T-helper 1 cell treated with Interleukin-12 subunit alpha and Interleukin-12 subunit beta and Interleukin-4 antibody, amounts not matched to agents 30 μg/mL and 1 μg/mL, for 36 hours (primary cell): ENCODE results near the gene ECM1.

Experiments
- H3K27ac Mint-ChIP-seq: one replicate; pipeline ENCODE4 v1.8.0; 2021; ENCODE audit warnings: mild to moderate bottlenecking, mixed read lengths
- H3K27me3 Mint-ChIP-seq: one replicate; pipeline ENCODE4 v1.8.0; 2021; ENCODE audit warnings: low read depth, mixed read lengths
- H3K36me3 Mint-ChIP-seq: one replicate; pipeline ENCODE4 v1.8.0; 2021; ENCODE audit warnings: low read depth, mixed read lengths
- H3K4me1 Mint-ChIP-seq: one replicate; pipeline ENCODE4 v1.8.0; 2021; ENCODE audit warnings: low read depth, mixed read lengths
- H3K4me3 Mint-ChIP-seq: one replicate; pipeline ENCODE4 v1.8.0; 2021; ENCODE audit warnings: mild to moderate bottlenecking, moderate library complexity, mixed read lengths
- H3K9me3 Mint-ChIP-seq: one replicate; pipeline ENCODE4 v1.8.0; 2021; ENCODE audit warnings: mixed read lengths

ECM1 gene

GRCh38 chr1:150486966-150487762, 20.7 kb upstream of the ECM1 start, which contains the start of gene TARS2:
Gene TARS2 (plus strand): TSS chr1:150487419. CDS start chr1:150487451, 32 bp downstream.
- Mint-ChIP-seq H3K27ac (peak within 1 kb of the TSS; percentile 98), H3K4me3 (peak within 1 kb of the TSS; percentile 99), H3K4me1 (peaks cover 20% of the 10 kb centered on the region), H3K9me3 (no peaks in the 10 kb centered on the region), H3K27me3 (no peaks in the 10 kb centered on the region), H3K36me3 (peaks cover 13% of the 10 kb centered on the region)

DNA sequence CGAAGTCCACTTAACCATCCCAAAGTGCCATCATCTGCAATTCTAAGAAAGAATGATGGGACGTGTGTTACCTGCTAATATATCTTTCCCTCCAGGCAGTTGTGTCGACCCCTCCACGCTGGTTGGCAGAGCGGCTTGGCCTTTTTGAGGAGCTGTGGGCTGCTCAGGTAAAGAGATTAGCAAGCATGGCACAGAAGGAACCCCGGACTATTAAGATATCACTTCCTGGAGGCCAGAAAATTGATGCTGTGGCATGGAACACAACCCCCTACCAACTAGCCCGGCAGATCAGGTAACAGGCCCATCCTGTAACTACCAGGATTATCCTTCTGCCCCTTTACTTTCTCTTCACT, 20.2 kb upstream of the ECM1 start:
- H3K4me3 Mint-ChIP-seq: peak overlapping the region; percentile 99
- H3K9me3 Mint-ChIP-seq: no peaks in the 10 kb centered on the region
- H3K4me1 Mint-ChIP-seq: peaks cover 20% of the 10 kb centered on the region
- H3K27ac Mint-ChIP-seq: peak overlapping the region; percentile 98
- no peaks in the 10 kb centered on the region for H3K27me3 Mint-ChIP-seq
- peaks cover 18% of the 10 kb centered on the region for H3K36me3 Mint-ChIP-seq

- no peaks in the 10 kb centered on the region for H3K27me3 Mint-ChIP-seq
- peaks cover 39% of the 10 kb centered on the region for H3K36me3 Mint-ChIP-seq
- peaks cover 7% of the 10 kb centered on the region for H3K4me1 Mint-ChIP-seq
- H3K27ac Mint-ChIP-seq: no peak overlapping the region
- H3K4me3 Mint-ChIP-seq: no peak overlapping the region
- no peaks in the 10 kb centered on the region for H3K9me3 Mint-ChIP-seq
Measured at GRCh38 chr1:150493175-150493574, 14.7 kb upstream of the ECM1 start.

DNA sequence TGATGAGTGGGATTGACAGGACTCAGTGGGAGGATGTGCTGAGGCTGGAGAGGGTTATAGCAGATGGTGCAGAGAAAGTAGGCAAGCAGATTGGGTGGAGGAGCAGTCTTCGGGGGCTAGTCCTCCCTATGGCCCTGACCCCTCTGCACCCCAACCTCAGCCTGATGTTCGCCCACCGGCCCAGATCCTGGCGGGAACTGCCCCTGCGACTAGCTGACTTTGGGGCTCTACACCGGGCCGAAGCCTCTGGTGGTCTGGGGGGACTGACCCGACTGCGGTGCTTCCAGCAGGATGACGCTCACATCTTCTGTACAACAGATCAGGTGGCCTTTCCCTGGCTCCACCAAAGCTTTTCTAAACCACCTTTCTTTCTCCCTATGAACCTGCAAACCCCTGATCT, 9.6 kb upstream of the ECM1 start:
- Mint-ChIP-seq H3K27me3 (no peaks in the 10 kb centered on the region), H3K27ac (no peak overlapping the region), H3K4me3 (no peak overlapping the region), H3K9me3 (no peaks in the 10 kb centered on the region), H3K4me1 (peaks cover 2% of the 10 kb centered on the region), H3K36me3 (peaks cover 41% of the 10 kb centered on the region)

GRCh38 chr1:150505431-150505830, 2.5 kb upstream of the ECM1 start:
- peaks cover 6% of the 10 kb centered on the region for H3K4me1 Mint-ChIP-seq
- no peak overlapping the region for H3K4me3 Mint-ChIP-seq
- peaks cover 33% of the 10 kb centered on the region for H3K36me3 Mint-ChIP-seq
- H3K9me3 Mint-ChIP-seq: no peaks in the 10 kb centered on the region
- no peaks in the 10 kb centered on the region for H3K27me3 Mint-ChIP-seq
- H3K27ac Mint-ChIP-seq: no peak overlapping the region

- no peak overlapping the region for H3K4me3 Mint-ChIP-seq
- H3K27me3 Mint-ChIP-seq: no peaks in the 10 kb centered on the region
- no peak overlapping the region for H3K27ac Mint-ChIP-seq
- H3K36me3 Mint-ChIP-seq: peaks cover 24% of the 10 kb centered on the region
- no peaks in the 10 kb centered on the region for H3K9me3 Mint-ChIP-seq
- H3K4me1 Mint-ChIP-seq: peaks cover 4% of the 10 kb centered on the region
Measured at GRCh38 chr1:150508982-150509381, 1.1 kb downstream of the ECM1 start.

DNA sequence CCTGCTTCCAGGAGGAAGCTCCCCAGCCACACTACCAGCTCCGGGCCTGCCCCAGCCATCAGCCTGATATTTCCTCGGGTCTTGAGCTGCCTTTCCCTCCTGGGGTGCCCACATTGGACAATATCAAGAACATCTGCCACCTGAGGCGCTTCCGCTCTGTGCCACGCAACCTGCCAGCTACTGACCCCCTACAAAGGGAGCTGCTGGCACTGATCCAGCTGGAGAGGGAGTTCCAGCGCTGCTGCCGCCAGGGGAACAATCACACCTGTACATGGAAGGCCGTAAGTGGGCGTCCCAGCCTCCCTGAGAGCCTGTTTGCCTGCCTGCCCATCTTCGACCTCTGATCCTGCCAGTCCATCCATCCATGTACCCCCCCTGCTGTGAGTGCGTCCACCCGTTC, 3.6 kb downstream of the ECM1 start:
- H3K27me3 Mint-ChIP-seq: no peaks in the 10 kb centered on the region
- H3K27ac Mint-ChIP-seq: no peak overlapping the region
- no peaks in the 10 kb centered on the region for H3K9me3 Mint-ChIP-seq
- H3K4me1 Mint-ChIP-seq: peaks cover 16% of the 10 kb centered on the region
- H3K36me3 Mint-ChIP-seq: peaks cover 12% of the 10 kb centered on the region
- no peak overlapping the region for H3K4me3 Mint-ChIP-seq

GRCh38 chr1:150511985-150512660, 4.2 kb downstream of the ECM1 start:
- Mint-ChIP-seq H3K4me1 (peaks cover 19% of the 10 kb centered on the region), H3K36me3 (peaks cover 7% of the 10 kb centered on the region), H3K27ac (no peak overlapping the region), H3K27me3 (no peaks in the 10 kb centered on the region), H3K4me3 (no peak overlapping the region), H3K9me3 (no peaks in the 10 kb centered on the region)

- Mint-ChIP-seq H3K9me3 (no peaks in the 10 kb centered on the region), H3K4me3 (no peak overlapping the region), H3K27ac (no peak overlapping the region), H3K4me1 (peaks cover 15% of the 10 kb centered on the region), H3K27me3 (no peaks in the 10 kb centered on the region), H3K36me3 (peaks cover 3% of the 10 kb centered on the region)
Measured at GRCh38 chr1:150512846-150513245, 4.9 kb downstream of the ECM1 start.

GRCh38 chr1:150513351-150513791, 5.5 kb downstream of the ECM1 start:
- H3K27ac Mint-ChIP-seq: no peak overlapping the region

GRCh38 chr1:150514260-150514659, 6.4 kb downstream of the ECM1 start:
- Mint-ChIP-seq H3K9me3 (no peaks in the 10 kb centered on the region), H3K27me3 (no peaks in the 10 kb centered on the region), H3K36me3 (peaks cover 3% of the 10 kb centered on the region), H3K4me1 (peaks cover 15% of the 10 kb centered on the region), H3K4me3 (peak overlapping the region; percentile 92), H3K27ac (no peak overlapping the region)

More at GRCh38 chr1:150513351-150513791, 5.5 kb downstream of the ECM1 start:
- Mint-ChIP-seq H3K9me3 (no peaks in the 10 kb centered on the region), H3K4me1 (peaks cover 15% of the 10 kb centered on the region), H3K36me3 (peaks cover 3% of the 10 kb centered on the region), H3K27me3 (no peaks in the 10 kb centered on the region), H3K4me3 (no peak overlapping the region)

GRCh38 chr1:150514913-150515327, 7.0 kb downstream of the ECM1 start:
- Mint-ChIP-seq H3K4me1 (peaks cover 15% of the 10 kb centered on the region), H3K9me3 (no peaks in the 10 kb centered on the region), H3K36me3 (peaks cover 3% of the 10 kb centered on the region), H3K27ac (peak overlapping the region; percentile 6), H3K4me3 (peak overlapping the region; percentile 92), H3K27me3 (no peaks in the 10 kb centered on the region)

DNA sequence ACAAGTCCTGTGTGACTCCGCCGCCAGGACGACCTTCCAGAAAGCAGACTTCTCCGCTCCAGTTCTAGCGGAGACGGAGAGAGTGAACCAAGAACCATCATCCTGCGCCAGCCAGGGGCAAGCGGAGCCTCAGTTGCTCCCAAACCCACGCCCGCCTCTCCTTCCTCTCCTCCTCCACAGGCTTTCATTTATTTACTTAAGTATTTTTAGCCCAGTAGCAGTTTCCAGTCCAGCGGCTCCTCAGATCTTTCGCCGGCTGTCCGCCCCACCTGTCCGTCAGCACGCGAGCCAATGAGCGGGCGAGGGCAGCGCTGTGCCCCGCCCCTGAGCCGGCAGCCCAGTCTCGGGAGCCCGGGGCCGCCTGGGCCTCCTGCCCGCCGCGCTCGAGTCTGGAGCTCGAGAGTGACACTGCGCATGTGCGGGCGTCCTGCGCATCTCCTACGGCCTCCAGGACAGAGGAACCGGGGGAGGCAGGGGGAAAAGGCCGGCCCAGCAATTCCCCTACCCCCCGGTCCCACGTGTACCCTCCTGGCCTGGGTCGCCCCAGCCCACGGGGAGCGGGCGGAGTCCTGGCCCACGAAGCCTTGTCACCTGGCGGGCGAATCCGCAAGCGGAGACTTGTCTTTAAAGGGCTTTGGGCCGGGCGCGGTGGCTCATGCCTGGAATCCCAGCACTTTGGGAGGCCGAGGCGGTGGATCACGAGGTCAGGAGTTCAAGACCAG, 7.6 kb downstream of the ECM1 start, which contains the start of gene FALEC:
Gene FALEC (plus strand): TSS at position 425 of the 722 bp plus-strand sequence.
- Mint-ChIP-seq H3K27ac (peak within 1 kb of the TSS; percentile 26), H3K4me3 (peak within 1 kb of the TSS; percentile 92), H3K4me1 (peaks cover 15% of the 10 kb centered on the region), H3K9me3 (no peaks in the 10 kb centered on the region), H3K36me3 (peaks cover 3% of the 10 kb centered on the region), H3K27me3 (no peaks in the 10 kb centered on the region)

DNA sequence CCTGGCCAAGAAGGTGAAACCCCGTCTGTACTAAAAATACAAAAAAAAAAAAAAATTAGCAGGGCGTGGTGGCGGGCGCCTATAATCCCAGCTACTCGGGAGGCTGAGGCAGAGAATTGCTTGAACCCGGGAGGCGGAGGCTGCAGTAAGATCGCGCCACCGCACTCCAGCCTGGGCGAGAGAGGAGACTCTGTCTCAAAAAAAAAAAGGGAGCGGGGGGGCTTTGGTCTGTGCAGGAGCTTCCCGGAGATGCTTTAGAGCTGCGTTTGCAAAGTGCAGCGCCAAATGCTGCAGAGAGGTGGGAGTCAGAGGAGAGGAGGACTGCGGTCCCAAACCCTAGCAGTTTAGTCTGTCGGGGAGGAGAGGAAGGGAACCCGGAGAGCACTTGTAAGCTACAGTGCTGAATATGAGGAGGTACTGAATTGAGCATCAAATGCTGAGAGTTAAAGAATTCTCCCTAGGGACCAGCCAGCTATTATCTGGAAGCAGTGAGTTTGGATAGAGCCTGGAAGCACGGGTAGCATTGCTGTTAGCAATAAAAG, 8.2 kb downstream of the ECM1 start:
- Mint-ChIP-seq H3K27me3 (no peaks in the 10 kb centered on the region), H3K9me3 (no peaks in the 10 kb centered on the region), H3K4me3 (peak overlapping the region; percentile 92), H3K27ac (peak overlapping the region; percentile 26), H3K36me3 (peaks cover 3% of the 10 kb centered on the region), H3K4me1 (peaks cover 15% of the 10 kb centered on the region)
